Activated B cell treated with CpG ODN at 0.5 μM for 24 hours (primary cell): ENCODE results near the gene METAP1. TPM values are rescaled to one million over a fixed set of nuclear protein-coding genes. Genes with fewer than 3 reads are reported as not detected.
"Not testable (repeated sequence)": the region's sequence is repeated elsewhere in the genome, so short reads cannot be mapped to it uniquely, and the experiment has no call there.

Experiments
- ATAC-seq: fragments of 200-7000 bp; cut with Tn5 transposase; one replicate; pipeline ENCODE4 v1.10.0; 2021; ENCODE audit warnings: low read depth, mild to moderate bottlenecking, moderate library complexity
- CTCF ChIA-PET: fragments of 350-600 bp; sonication (Branson Sonifier 250); formaldehyde crosslinking; loops from one replicate; lab custom pipeline; 2021; ENCODE audit warnings: antibody characterized with exemption; lab: Charles Lee
- POLR2A ChIA-PET: fragments of 350-600 bp; sonication (Branson Sonifier 250); formaldehyde crosslinking; loops from one replicate; lab custom pipeline; 2021; ENCODE audit warnings: antibody characterized with exemption; lab: Charles Lee
- DNase-seq: peaks from one replicate; pipeline ENCODE4 v3.0.0; 2022
- H3K27ac Mint-ChIP-seq: one replicate; pipeline ENCODE4 v1.8.0; 2020; ENCODE audit warnings: mixed read lengths
- H3K27me3 Mint-ChIP-seq: one replicate; pipeline ENCODE4 v1.8.0; 2021; ENCODE audit warnings: mixed read lengths
- H3K36me3 Mint-ChIP-seq: one replicate; pipeline ENCODE4 v1.8.0; 2021; ENCODE audit warnings: low read depth, mixed read lengths
- H3K4me1 Mint-ChIP-seq: one replicate; pipeline ENCODE4 v1.8.0; 2021; ENCODE audit warnings: mixed read lengths
- H3K4me3 Mint-ChIP-seq: one replicate; pipeline ENCODE4 v1.8.0; 2020; ENCODE audit warnings: mild to moderate bottlenecking, mixed read lengths
- H3K9me3 Mint-ChIP-seq: one replicate; pipeline ENCODE4 v1.8.0; 2020; ENCODE audit warnings: mixed read lengths
- intact Hi-C: fragments of 100-400 bp; cut with micrococcal nuclease; formaldehyde crosslinking; loops from one replicate; pipeline ENCODE4 v1.15.1; 2024
- total RNA-seq: library from RNA; stranded (reverse); gene quantifications from 2 replicates; pipeline ENCODE4 v1.2.3, GENCODE V29; 2022
- TF ChIP-seq, protein P1 (sequence below): fragments of 200-600 bp; IDR thresholded peaks from one replicate; pipeline ENCODE4 v1.8.0; 2022; ENCODE audit warnings: antibody characterized with exemption, mild to moderate bottlenecking

METAP1 gene
- total RNA-seq, 1 donor from 2014 or later: 38.6 TPM

DNA sequence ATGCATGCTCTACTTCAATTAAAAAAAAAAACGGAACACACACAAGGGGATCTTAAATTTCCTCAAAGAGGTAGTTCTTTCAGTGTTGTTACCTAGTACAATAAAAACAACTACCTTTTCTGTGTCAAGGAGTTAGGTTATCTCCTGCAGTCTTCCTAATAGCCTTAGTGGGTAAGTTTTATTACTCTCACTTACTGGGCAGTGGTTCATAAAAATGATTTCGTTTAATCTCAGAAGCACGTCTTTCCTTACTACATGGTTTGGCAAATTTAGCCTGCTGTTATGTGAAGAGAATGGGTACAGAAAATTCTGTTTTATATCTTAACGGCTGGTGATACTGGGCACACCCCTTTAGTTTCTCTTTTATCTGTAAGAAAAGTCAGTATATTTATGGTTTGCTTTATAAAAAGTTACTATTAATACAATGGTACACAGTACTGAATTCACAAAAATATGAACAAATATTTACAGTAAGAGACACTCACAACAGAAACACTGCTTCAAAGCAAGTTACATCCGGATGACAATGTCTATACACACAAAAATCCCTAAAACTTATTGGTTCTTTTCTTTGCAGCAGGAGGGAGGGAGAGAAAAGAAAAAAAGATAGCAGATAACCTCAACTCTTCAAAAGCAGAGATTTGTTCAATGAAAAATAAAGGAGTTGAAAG is 84.2 kb downstream of the METAP1 start:
- ATAC-seq: no peak
- CTCF ChIA-PET: no interaction called here
- H3K4me1 Mint-ChIP-seq: no peaks in the 10 kb centered on the region
- no peak overlapping the region for H3K27ac Mint-ChIP-seq
- POLR2A ChIA-PET: interaction anchor here (2.8 kb wide), 1 partner anchor 9 kb away, joined by 11 read pairs; the partner anchor contains the start of gene ADH5
- no peak overlapping the region for H3K4me3 Mint-ChIP-seq
- H3K36me3 Mint-ChIP-seq: peaks cover 80% of the 10 kb centered on the region
- DNase-seq: no peak
- H3K9me3 Mint-ChIP-seq: no peaks in the 10 kb centered on the region
- H3K27me3 Mint-ChIP-seq: no peaks in the 10 kb centered on the region
- intact Hi-C loops: no loop called here
- TF ChIP-seq, protein P1, sequence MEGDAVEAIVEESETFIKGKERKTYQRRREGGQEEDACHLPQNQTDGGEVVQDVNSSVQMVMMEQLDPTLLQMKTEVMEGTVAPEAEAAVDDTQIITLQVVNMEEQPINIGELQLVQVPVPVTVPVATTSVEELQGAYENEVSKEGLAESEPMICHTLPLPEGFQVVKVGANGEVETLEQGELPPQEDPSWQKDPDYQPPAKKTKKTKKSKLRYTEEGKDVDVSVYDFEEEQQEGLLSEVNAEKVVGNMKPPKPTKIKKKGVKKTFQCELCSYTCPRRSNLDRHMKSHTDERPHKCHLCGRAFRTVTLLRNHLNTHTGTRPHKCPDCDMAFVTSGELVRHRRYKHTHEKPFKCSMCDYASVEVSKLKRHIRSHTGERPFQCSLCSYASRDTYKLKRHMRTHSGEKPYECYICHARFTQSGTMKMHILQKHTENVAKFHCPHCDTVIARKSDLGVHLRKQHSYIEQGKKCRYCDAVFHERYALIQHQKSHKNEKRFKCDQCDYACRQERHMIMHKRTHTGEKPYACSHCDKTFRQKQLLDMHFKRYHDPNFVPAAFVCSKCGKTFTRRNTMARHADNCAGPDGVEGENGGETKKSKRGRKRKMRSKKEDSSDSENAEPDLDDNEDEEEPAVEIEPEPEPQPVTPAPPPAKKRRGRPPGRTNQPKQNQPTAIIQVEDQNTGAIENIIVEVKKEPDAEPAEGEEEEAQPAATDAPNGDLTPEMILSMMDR: no peak

DNA sequence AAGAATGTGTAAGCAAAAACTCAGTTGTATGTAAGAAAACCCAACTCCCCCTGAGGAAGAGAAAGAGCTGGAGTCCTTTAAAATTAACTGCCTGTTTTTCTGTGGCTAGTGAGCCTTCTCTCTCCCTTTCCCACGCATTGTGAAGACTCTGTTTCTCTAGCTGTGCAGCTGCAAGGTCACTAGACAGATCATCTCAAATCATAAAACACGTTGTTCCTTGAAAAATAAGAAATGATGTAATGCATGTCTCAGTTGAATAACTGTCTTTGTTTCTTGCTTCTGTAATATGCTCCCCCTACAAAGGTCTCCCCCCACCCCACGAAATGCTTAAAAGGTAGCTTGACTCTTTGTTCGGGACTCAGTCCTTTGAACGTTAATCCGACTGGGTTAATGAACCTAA is 85.3 kb downstream of the METAP1 start:
- H3K27me3 Mint-ChIP-seq, POLR2A ChIA-PET, DNase-seq, H3K27ac Mint-ChIP-seq, H3K4me3 Mint-ChIP-seq, CTCF ChIA-PET, intact Hi-C loops, ATAC-seq, H3K4me1 Mint-ChIP-seq, H3K9me3 Mint-ChIP-seq: not testable (repeated sequence)
- H3K36me3 Mint-ChIP-seq: peaks cover 80% of the 10 kb centered on the region

DNA sequence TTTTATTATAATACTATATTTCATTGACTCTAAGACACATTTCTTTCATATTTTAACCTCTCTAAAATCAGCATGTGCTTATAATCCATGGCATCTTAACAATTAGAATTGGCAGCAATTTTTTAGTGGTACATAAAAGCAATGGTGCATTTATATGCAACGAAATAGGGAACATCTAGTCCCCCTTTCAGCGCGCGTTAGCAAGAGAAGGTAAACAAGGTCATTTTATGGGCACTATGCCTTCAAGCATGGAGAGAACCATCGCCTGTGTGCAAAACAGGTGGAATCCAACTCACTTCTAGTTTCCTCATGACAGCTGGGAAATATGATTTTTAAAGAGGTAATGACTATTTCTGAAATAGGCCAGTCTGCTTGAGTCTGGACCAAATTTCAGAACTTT is 86.7 kb downstream of the METAP1 start:
- no peak for ATAC-seq
- H3K4me3 Mint-ChIP-seq: no peak overlapping the region
- no peak for DNase-seq
- H3K27ac Mint-ChIP-seq: no peak overlapping the region
- peaks cover 70% of the 10 kb centered on the region for H3K36me3 Mint-ChIP-seq
- H3K27me3 Mint-ChIP-seq: no peaks in the 10 kb centered on the region
- CTCF ChIA-PET: no interaction called here
- POLR2A ChIA-PET: no interaction called here
- TF ChIP-seq, protein P1: no peak
- intact Hi-C loops: no loop called here
- H3K9me3 Mint-ChIP-seq: no peaks in the 10 kb centered on the region
- peaks cover 9% of the 10 kb centered on the region for H3K4me1 Mint-ChIP-seq

DNA sequence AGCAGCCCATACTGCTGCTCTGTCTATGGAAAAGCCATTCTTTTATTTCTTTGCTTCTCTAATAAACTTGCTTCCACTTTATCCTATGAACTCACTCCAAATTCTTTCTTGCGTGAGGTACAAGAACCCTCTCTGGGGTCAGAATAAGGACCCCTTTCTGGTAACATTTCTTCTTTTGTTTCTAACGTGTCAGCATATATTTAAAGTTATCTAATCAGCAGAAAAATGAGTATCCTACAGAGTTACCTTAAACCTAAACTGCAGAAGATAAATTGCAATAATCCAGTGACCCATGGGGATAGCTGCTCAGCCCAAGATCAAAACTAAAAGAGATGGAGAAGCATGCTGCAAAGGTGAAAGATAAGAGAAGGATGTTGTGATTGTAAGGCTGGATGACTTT is 89.1 kb downstream of the METAP1 start:
- H3K4me3 Mint-ChIP-seq: no peak overlapping the region
- no peak overlapping the region for H3K27ac Mint-ChIP-seq
- no peaks in the 10 kb centered on the region for H3K27me3 Mint-ChIP-seq
- ChIA-PET CTCF (no interaction called here), POLR2A (interaction anchor here (2.3 kb wide), 1 partner anchor 89 kb away, joined by 7 read pairs; the partner anchor contains the start of gene METAP1)
- H3K36me3 Mint-ChIP-seq: peaks cover 63% of the 10 kb centered on the region
- intact Hi-C loops: no loop called here
- TF ChIP-seq, protein P1: no peak
- DNase-seq (no peak), ATAC-seq (no peak)
- H3K9me3 Mint-ChIP-seq: no peaks in the 10 kb centered on the region
- peaks cover 32% of the 10 kb centered on the region for H3K4me1 Mint-ChIP-seq

DNA sequence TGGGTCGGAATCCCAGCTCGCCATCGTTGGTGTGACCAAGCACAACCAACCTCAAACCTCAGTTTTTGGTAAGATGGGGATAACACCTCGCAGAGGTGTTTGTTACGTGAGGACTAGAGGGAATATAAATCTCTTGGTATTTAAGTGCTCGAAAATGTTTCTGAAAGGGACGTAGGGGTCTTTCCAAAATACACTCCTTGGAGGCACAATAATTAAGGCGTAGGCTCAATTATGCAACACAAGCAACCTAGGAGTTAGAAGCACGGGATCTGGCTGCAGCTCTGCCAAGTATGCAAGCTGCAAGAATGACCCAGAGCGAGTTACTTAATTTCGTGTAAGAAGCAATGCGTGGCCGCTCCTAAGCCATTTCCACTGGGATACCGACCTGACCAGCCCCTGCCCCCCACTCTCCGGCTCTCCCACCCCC is 92.5 kb downstream of the METAP1 start:
- POLR2A ChIA-PET: interaction anchor here (0.6 to 3.2 kb wide), 27 partner anchors 10 to 945 kb away, joined by 3 to 49 read pairs (median 5); partner anchors contain the start of genes DAPP1, DNAJB14, EIF4E and H2AZ1
- Mint-ChIP-seq H3K36me3 (peaks cover 30% of the 10 kb centered on the region), H3K9me3 (no peaks in the 10 kb centered on the region), H3K27me3 (no peaks in the 10 kb centered on the region), H3K27ac (peak overlapping the region; percentile 99), H3K4me3 (peak overlapping the region; percentile 99), H3K4me1 (peaks cover 41% of the 10 kb centered on the region)
- intact Hi-C loops: loop anchor here (1.0 to 2.0 kb wide), 10 partner anchors 31 to 945 kb away; partner anchors contain the start of genes DAPP1, EIF4E, H2AZ1 and LAMTOR3
- TF ChIP-seq, protein P1: no peak
- CTCF ChIA-PET: interaction anchor here (1.3 to 3.9 kb wide), 2 partner anchors 32 to 93 kb away, joined by 5 to 20 read pairs; partner anchors contain the start of gene METAP1
- DNase-seq (no peak), ATAC-seq (peak; percentile 19)
